AG04449 (cell line): ENCODE measurements around the gene ZNF599.
A peak's percentile ranks its signal among the peaks of the same experiment; 100 is the strongest.

Experiments
- CTCF ChIA-PET: fragments of 350-600 bp; formaldehyde crosslinking; extraction: SDS; loops from one replicate; lab custom pipeline; 2021; ENCODE audit warnings: antibody characterized with exemption; lab: Yijun Ruan, JAX
- POLR2A ChIA-PET: fragments of 400-600, 350-600 bp; formaldehyde crosslinking; extraction: SDS; loops from one replicate; lab custom pipeline; 2020; ENCODE audit warnings: antibody characterized with exemption, inconsistent platforms; lab: Yijun Ruan, JAX
- DNase-seq: peaks from one replicate; pipeline ENCODE4 v3.0.0-alpha.2; 2010; ENCODE audit warnings: low read depth, low spot score
- H3K4me3 ChIP-seq: 2 replicates; pipeline ENCODE4 v1.5.1; 2011; ENCODE audit warnings: low read depth, mild to moderate bottlenecking, control low read depth, low read length
- CTCF ChIP-seq: IDR thresholded peaks from one replicate; pipeline ENCODE4 v1.5.1; 2011; ENCODE audit warnings: mild to moderate bottlenecking, moderate library complexity, low read length, control low read depth, inconsistent platforms; ENCODE audit not compliant: insufficient read depth; ENCODE audit errors: missing control alignments

ZNF599 gene

GRCh38 chr19:34757441-34757840 is 15.6 kb downstream of the ZNF599 start:
- POLR2A ChIA-PET: no interaction called here
- no peak for DNase-seq
- TF ChIP-seq CTCF: no peak
- CTCF ChIA-PET: no interaction called here
- H3K4me3 ChIP-seq: no peak overlapping the region

GRCh38 chr19:34744896-34745690 is 27.9 kb downstream of the ZNF599 start:
- CTCF ChIA-PET: no interaction called here
- H3K4me3 ChIP-seq: no peak overlapping the region
- no peak for TF ChIP-seq CTCF
- no peak for DNase-seq
- POLR2A ChIA-PET: no interaction called here

GRCh38 chr19:34734537-34735103 is 38.4 kb downstream of the ZNF599 start:
- peak; percentile 36 for DNase-seq
- ChIA-PET POLR2A (no interaction called here), CTCF (no interaction called here)
- H3K4me3 ChIP-seq: peak overlapping the region; percentile 79
- no peak for TF ChIP-seq CTCF

GRCh38 chr19:34733746-34734536 is 39.1 kb downstream of the ZNF599 start, which contains the start of gene ZNF181:
Gene ZNF181 (plus strand): TSS chr19:34734243. CDS start chr19:34735038, 795 bp downstream.
- CTCF ChIA-PET: interaction anchor here (0.7 kb wide), 1 partner anchor 94 kb away, joined by 5 read pairs; no protein-coding TSS in a partner anchor
- peak; percentile 26 for DNase-seq
- peak within 1 kb of the TSS; percentile 79 for H3K4me3 ChIP-seq
- POLR2A ChIA-PET: interaction anchor here (0.5 to 1.0 kb wide), 4 partner anchors 50 to 562 kb away, joined by 3 to 13 read pairs (median 4); partner anchors contain the start of genes SCGB2B2, ZNF30 and ZNF302
- no peak for TF ChIP-seq CTCF

- H3K4me3 ChIP-seq: peak overlapping the region; percentile 79
- ChIA-PET CTCF (interaction anchor here (0.7 kb wide), 1 partner anchor 94 kb away, joined by 5 read pairs; no protein-coding TSS in a partner anchor), POLR2A (interaction anchor here (0.5 to 1.0 kb wide), 4 partner anchors 49 to 562 kb away, joined by 3 to 13 read pairs (median 4); partner anchors contain the start of genes SCGB2B2, ZNF30 and ZNF302)
- no peak for DNase-seq
- no peak for TF ChIP-seq CTCF
Observed at GRCh38 chr19:34733266-34733745, 39.7 kb downstream of the ZNF599 start.
